Endothelial cell of umbilical vein (primary cell): Measurements from ENCODE around the gene MOB3B. TPM values are rescaled to one million over a fixed set of nuclear protein-coding genes. Genes with fewer than 3 reads are reported as not detected.

Experiments
- BruUV-seq: library from RNA; stranded (reverse); fragments of 400-500 nt; replicated peaks from 2 replicates; lab custom pipeline; 2021; lab: Mats Ljungman, UMichigan
- CTCF ChIA-PET: fragments of 300-600, 350-600 bp; sonication (Branson Sonifier 250); formaldehyde crosslinking; loops from one replicate; lab custom pipeline; 2021; ENCODE audit warnings: antibody characterized with exemption, inconsistent platforms; lab: Charles Lee
- POLR2A ChIA-PET: fragments of 300-600, 350-600 bp; sonication (Branson Sonifier 250); formaldehyde crosslinking; loops from one replicate; lab custom pipeline; 2021; ENCODE audit warnings: antibody characterized with exemption, inconsistent platforms; lab: Charles Lee
- DNase-seq: peaks from one replicate; pipeline ENCODE4 v3.0.0-alpha.2; 2011; ENCODE audit warnings: low read depth, low spot score
- FAIRE-seq: peaks from 2 replicates; lab custom pipeline; 2011; peaks lifted over from hg19 to GRCh38; lab: Jason Lieb, UNC
- H2AFZ ChIP-seq: 2 replicates; pipeline ENCODE4 v1.6.0; 2012; ENCODE audit warnings: low read depth, low read length, control low read depth, inconsistent platforms
- H3K27ac ChIP-seq: 2 replicates; pipeline ENCODE4 v1.5.1; 2011; ENCODE audit warnings: low read depth, mild to moderate bottlenecking, control low read depth, low read length, moderate library complexity; ENCODE audit not compliant: insufficient read depth
- H3K27me3 ChIP-seq, 2 experiments: 2 replicates each; pipeline versions ENCODE4 v1.6.0 to v1.6.1; 2011; ENCODE audit warnings: low read length in 2 of 2, mixed read lengths in 1 of 2; ENCODE audit not compliant: control insufficient read depth in 2 of 2, insufficient read depth in 2 of 2
- H3K36me3 ChIP-seq, 2 experiments: 2 replicates in 1 of 2; 3 replicates in 1 of 2; pipeline ENCODE4 v1.5.1; 2011; ENCODE audit warnings: low read length in 2 of 2, mild to moderate bottlenecking in 1 of 2, moderate library complexity in 1 of 2; ENCODE audit not compliant: control insufficient read depth in 2 of 2, insufficient read depth in 2 of 2; ENCODE audit errors: extremely low read depth in 1 of 2
- H3K4me1 ChIP-seq: 3 replicates; pipeline ENCODE4 v1.5.1; 2011; ENCODE audit warnings: mild to moderate bottlenecking, low read length; ENCODE audit not compliant: control insufficient read depth, insufficient read depth; ENCODE audit errors: extremely low read depth
- H3K4me2 ChIP-seq: 2 replicates; pipeline ENCODE4 v1.6.1; 2011; ENCODE audit warnings: low read length, control low read depth, mixed read lengths; ENCODE audit not compliant: insufficient read depth
- H3K4me3 ChIP-seq, 3 experiments: fragments of 200-600 bp in 1 of 3; sonication (generic), shearing (Covaris generic) in 1 of 3; replicated peaks in 1 of 3; 2 replicates each; pipeline ENCODE4 v1.5.1; 2011 to 2016; ENCODE audit warnings: control low read depth in 3 of 3, low read length in 3 of 3, mild to moderate bottlenecking in 2 of 3, inconsistent platforms in 1 of 3, low read depth in 1 of 3, moderate library complexity in 1 of 3; ENCODE audit not compliant: insufficient read depth in 1 of 3
- H3K79me2 ChIP-seq: 2 replicates; pipeline ENCODE4 v1.6.0; 2012; ENCODE audit warnings: low read length, inconsistent platforms; ENCODE audit not compliant: control insufficient read depth, insufficient read depth
- H3K9ac ChIP-seq: replicated peaks from 2 replicates; pipeline ENCODE3; 2011; ENCODE audit warnings: low read length, control low read depth; ENCODE audit not compliant: insufficient read depth; ENCODE audit errors: extremely low read depth
- H3K9me1 ChIP-seq: replicated peaks from 3 replicates; pipeline ENCODE4 v1.6.0; 2011; ENCODE audit warnings: mild to moderate bottlenecking, low read length; ENCODE audit not compliant: control insufficient read depth, insufficient read depth; ENCODE audit errors: extremely low read depth
- H3K9me3 ChIP-seq: replicated peaks from 2 replicates; pipeline ENCODE4 v1.5.1; 2012; ENCODE audit warnings: low read length, inconsistent platforms; ENCODE audit not compliant: control insufficient read depth, insufficient read depth
- H4K20me1 ChIP-seq: replicated peaks from 2 replicates; pipeline ENCODE3; 2011; ENCODE audit warnings: mild to moderate bottlenecking, low read length; ENCODE audit not compliant: control insufficient read depth, insufficient read depth; ENCODE audit errors: extremely low read depth
- CTCF ChIP-seq, 2 donors: IDR thresholded peaks; 1 replicate in 1 of 2; 2 replicates in 1 of 2; pipeline ENCODE4 v1.5.1; 2011; ENCODE audit warnings: low read length in 2 of 2, mild to moderate bottlenecking in 2 of 2, moderate library complexity in 2 of 2, control low read depth in 1 of 2, inconsistent platforms in 1 of 2, low read depth in 1 of 2; ENCODE audit not compliant: insufficient read depth in 1 of 2; ENCODE audit errors: extremely low read depth in 1 of 2
- EZH2 ChIP-seq: IDR thresholded peaks from 2 replicates; pipeline ENCODE4 v1.6.1; 2012; ENCODE audit warnings: borderline replicate concordance, low read depth, mild to moderate bottlenecking, moderate library complexity, low read length, inconsistent platforms; ENCODE audit not compliant: severe bottlenecking
- FOS ChIP-seq: IDR thresholded peaks from 2 replicates; pipeline ENCODE4 v1.6.1; 2011; ENCODE audit warnings: mild to moderate bottlenecking, low read length, moderate library complexity, borderline replicate concordance; ENCODE audit not compliant: insufficient read depth
- GATA2 ChIP-seq: IDR thresholded peaks from 2 replicates; pipeline ENCODE4 v1.7.0; 2011; ENCODE audit warnings: low read depth, mild to moderate bottlenecking, moderate library complexity, mixed read lengths, low read length; ENCODE audit not compliant: insufficient read length, insufficient read depth
- JUN ChIP-seq: IDR thresholded peaks from 2 replicates; pipeline ENCODE4 v1.6.1; 2011; ENCODE audit warnings: borderline replicate concordance, low read depth; ENCODE audit not compliant: insufficient read length, insufficient read depth
- MAX ChIP-seq: IDR thresholded peaks from 2 replicates; pipeline ENCODE4 v1.6.1; 2011; ENCODE audit not compliant: insufficient read depth, insufficient read length
- MYC ChIP-seq: IDR thresholded peaks from one replicate; pipeline ENCODE4 v1.6.1; 2011; ENCODE audit warnings: mild to moderate bottlenecking, low read depth, low read length
- POLR2A ChIP-seq: IDR thresholded peaks from 2 replicates; pipeline ENCODE4 v1.6.1; 2012; ENCODE audit warnings: low read depth, mild to moderate bottlenecking, control low read depth, low read length
- POLR2AphosphoS5 ChIP-seq: IDR thresholded peaks from 2 replicates; pipeline ENCODE4 v1.6.1; 2012; ENCODE audit warnings: low read depth, mild to moderate bottlenecking, control low read depth, low read length, moderate library complexity; ENCODE audit not compliant: insufficient read depth
- dilution Hi-C: fragments of 300-500 bp; cut with MboI; formaldehyde crosslinking; loops from one replicate; pipeline ENCODE4 v1.15.0; 2019; ENCODE audit warnings: low sequenced_read_pairs; ENCODE audit not compliant: extremely low pct_ligation_motif_present
- intact Hi-C: fragments of 100-400 bp; cut with micrococcal nuclease; formaldehyde crosslinking; loops from one replicate; pipeline ENCODE4 v1.10.0; 2022
- polyA plus RNA-seq, 4 experiments: library from polyadenylated mRNA; depleted of rRNA in 3 of 4; stranded (reverse) in 3 of 4; unstranded in 1 of 4; fragments of >200 nt; gene quantifications; 2 replicates each; pipeline versions ENCODE4 v1.2.1 to v1.2.3, GENCODE V29; 2011 to 2012; ENCODE audit warnings: missing spikeins in 1 of 4
- total RNA-seq: library from RNA; stranded (reverse); gene quantifications from 2 replicates; pipeline ENCODE4 v1.2.3, GENCODE V29; 2021

MOB3B gene
- total and polyA plus RNA-seq, 2 donors (not counting 3 experiments of a cell fraction or from before 2014, with no cell fraction given) = 0.03 TPM; not detected in 1

GRCh38 chr9:27373851-27374250 is 155.8 kb downstream of the MOB3B start:
- dilution Hi-C loops (no loop called here), intact Hi-C loops (no loop called here)
- H3K4me2 ChIP-seq = no peak overlapping the region
- no peak overlapping the region for H2AFZ ChIP-seq
- H3K4me1 ChIP-seq = no peaks in the 10 kb centered on the region
- TF ChIP-seq MAX (no peak), GATA2 (no peak), POLR2AphosphoS5 (no peak), CTCF (IDR thresholded peaks at IDR 0.05; ENCODE audit: extremely low read depth in 1 of 2, insufficient read depth in 1 of 2, low read depth in 1 of 2, low read length in 2 of 2) (no peak), EZH2 (no peak), JUN (no peak), FOS (no peak), MYC (no peak), POLR2A (no peak)
- FAIRE-seq (no peak), DNase-seq (no peak)
- POLR2A ChIA-PET = no interaction called here
- H4K20me1 ChIP-seq = no peaks in the 10 kb centered on the region
- no peaks in the 10 kb centered on the region for H3K36me3 ChIP-seq
- CTCF ChIA-PET = no interaction called here
- H3K9me3 ChIP-seq = no peaks in the 10 kb centered on the region
- H3K27ac ChIP-seq = no peak overlapping the region
- H3K9ac ChIP-seq = no peak overlapping the region
- H3K79me2 ChIP-seq = no peaks in the 10 kb centered on the region
- no TSS peak for BruUV-seq
- no peaks in the 10 kb centered on the region for H3K9me1 ChIP-seq
- no peaks in the 10 kb centered on the region for H3K27me3 ChIP-seq
- H3K4me3 ChIP-seq = no peak overlapping the region
